Measurements from ENCODE around the gene ATXN1.

GRCh38 chr6:16600701-16601100 is 160.6 kb downstream of the ATXN1 start:
- TF ChIP-seq CTCF (conservative IDR thresholded peaks at IDR 0.05; ENCODE audit: low read length) (no peak), EZH2phosphoT487 (IDR thresholded peaks at IDR 0.05; ENCODE audit: borderline replicate concordance) (no peak)

Data from Loucy (cell line).